Esophagus muscularis mucosa (tissue), 4 donors: ENCODE results near the gene PARD3B. TPM values are rescaled to one million over a fixed set of nuclear protein-coding genes. Genes with fewer than 3 reads are reported as not detected.

Experiments
- DNase-seq: peaks from one replicate; pipeline ENCODE4 v3.0.0-alpha.2; 2017; ENCODE audit errors: extremely low spot score
- H3K27ac ChIP-seq, 4 donors: fragments of 200-600 bp; sonication (generic); replicated peaks in 1 of 4; 1 replicate in 3 of 4; 2 replicates in 1 of 4; pipeline ENCODE4 v1.5.1; 2016 to 2019; ENCODE audit warnings: mild to moderate bottlenecking in 1 of 4
- H3K27me3 ChIP-seq, 4 donors: fragments of 200-600 bp; sonication (generic); one replicate each; pipeline versions ENCODE4 v1.5.1 to v1.6.0; 2016 to 2019
- H3K36me3 ChIP-seq, 4 donors: fragments of 200-600 bp; sonication (generic); one replicate each; pipeline ENCODE4 v1.5.1; 2016 to 2019
- H3K4me1 ChIP-seq, 4 donors: fragments of 200-600 bp; sonication (generic); one replicate each; pipeline ENCODE4 v1.5.1; 2016 to 2019
- H3K4me3 ChIP-seq, 4 donors: fragments of 200-600 bp; sonication (generic); 1 replicate in 2 of 4; 2 replicates in 2 of 4; pipeline ENCODE4 v1.5.1; 2016 to 2019; ENCODE audit warnings: mild to moderate bottlenecking in 4 of 4, moderate library complexity in 1 of 4
- H3K9me3 ChIP-seq, 4 donors: fragments of 200-600 bp; sonication (generic); 1 replicate in 3 of 4; 2 replicates in 1 of 4; pipeline ENCODE4 v1.5.1; 2016 to 2019
- CTCF ChIP-seq, 3 experiments: fragments of 200-600 bp in 2 of 3; fragments of 450-650 bp in 1 of 3; sonication (generic) in 2 of 3; IDR thresholded peaks; one replicate each; pipeline ENCODE4 v1.5.1; 2017 to 2019; ENCODE audit warnings: antibody characterized with exemption in 3 of 3, mild to moderate bottlenecking in 2 of 3, moderate library complexity in 1 of 3
- EP300 ChIP-seq: sonication (generic); formaldehyde crosslinking; IDR thresholded peaks from one replicate; pipeline ENCODE4 v1.6.1; 2017; ENCODE audit warnings: antibody characterized with exemption
- POLR2A ChIP-seq: fragments of 450-650 bp; IDR thresholded peaks from one replicate; pipeline ENCODE4 v1.6.1; 2017; ENCODE audit warnings: antibody characterized with exemption, moderate library complexity, mild to moderate bottlenecking, low read depth
- POLR2AphosphoS5 ChIP-seq, 2 donors: sonication (generic); formaldehyde crosslinking; IDR thresholded peaks; one replicate each; pipeline ENCODE4 v1.6.1; 2017; ENCODE audit warnings: antibody characterized with exemption in 2 of 2
- WGBS: methylation state at CpG from one replicate; pipeline ENCODE4 v1.1.5; 2018; 5-methylcytosine and 5-hydroxymethylcytosine counted together
- intact Hi-C: fragments of 100-400 bp; cut with DNase I; formaldehyde crosslinking; loops from one replicate; pipeline ENCODE4 v1.15.1; 2023
- total RNA-seq, 4 donors: library from RNA; depleted of rRNA; stranded (reverse); fragments of >200 nt; gene quantifications; one replicate each; pipeline versions ENCODE4 v1.1.0 to v1.2.1, GENCODE V29; 2016

The PARD3B gene
- total RNA-seq, 4 donors from 2014 or later, result 24.2 to 40.8 (median 32.5) TPM

GRCh38 chr2:204738721-204739120, 193.4 kb downstream of the PARD3B start:
- DNase-seq, result no peak
- Histone ChIP-seq H3K27me3 (no peaks in the 10 kb centered on the region), H3K36me3 (no peaks in the 10 kb centered on the region), H3K4me1 (no peaks in the 10 kb centered on the region), H3K27ac (no peak overlapping the region), H3K4me3 (no peak overlapping the region), H3K9me3 (peaks cover 0 to 12% (median 3%) of the 10 kb centered on the region in 4 donors)
- intact Hi-C loops, result no loop called here
- 75% methylated on average over 1 of the region's 1 CpG for WGBS
- TF ChIP-seq EP300 (no peak), POLR2A (no peak), POLR2AphosphoS5 (IDR thresholded peaks at IDR 0.05) (no peak), CTCF (IDR thresholded peaks at IDR 0.05) (no peak)

GRCh38 chr2:204743393-204743960, 198.2 kb downstream of the PARD3B start:
- H3K9me3 ChIP-seq, result peaks cover 0 to 7% (median 3%) of the 10 kb centered on the region in 4 donors
- H3K4me1 ChIP-seq, result no peaks in the 10 kb centered on the region
- no peak overlapping the region for H3K27ac ChIP-seq
- WGBS, result 66% methylated on average over 2 of the region's 2 CpGs
- DNase-seq, result no peak
- no peak overlapping the region for H3K4me3 ChIP-seq
- H3K36me3 ChIP-seq, result no peaks in the 10 kb centered on the region
- H3K27me3 ChIP-seq, result no peaks in the 10 kb centered on the region
- intact Hi-C loops, result no loop called here
- no peak for TF ChIP-seq EP300
- no peak for TF ChIP-seq POLR2AphosphoS5 (IDR thresholded peaks at IDR 0.05)
- no peak for TF ChIP-seq POLR2A
- no peak for TF ChIP-seq CTCF (IDR thresholded peaks at IDR 0.05)

- intact Hi-C loops, result no loop called here
- no peak overlapping the region for H3K27ac ChIP-seq
- no peaks in the 10 kb centered on the region for H3K4me1 ChIP-seq
- H3K9me3 ChIP-seq, result peaks cover 0 to 7% (median 3%) of the 10 kb centered on the region in 4 donors
- TF ChIP-seq EP300 (no peak), CTCF (IDR thresholded peaks at IDR 0.05) (no peak), POLR2AphosphoS5 (IDR thresholded peaks at IDR 0.05) (no peak), POLR2A (no peak)
- H3K4me3 ChIP-seq, result no peak overlapping the region
- H3K27me3 ChIP-seq, result no peaks in the 10 kb centered on the region
- no peak for DNase-seq
- H3K36me3 ChIP-seq, result no peaks in the 10 kb centered on the region
- 88% methylated on average over 2 of the region's 2 CpGs for WGBS
Observed at GRCh38 chr2:204744506-204744905, 199.2 kb downstream of the PARD3B start.

GRCh38 chr2:204748286-204748685, 203.0 kb downstream of the PARD3B start:
- H3K4me3 ChIP-seq, result no peak overlapping the region
- no peaks in the 10 kb centered on the region for H3K36me3 ChIP-seq
- no peaks in the 10 kb centered on the region for H3K4me1 ChIP-seq
- H3K27ac ChIP-seq, result no peak overlapping the region
- no peaks in the 10 kb centered on the region for H3K27me3 ChIP-seq
- no peak for TF ChIP-seq POLR2AphosphoS5 (IDR thresholded peaks at IDR 0.05)
- WGBS, result 84% methylated on average over 2 of the region's 2 CpGs
- DNase-seq, result no peak
- H3K9me3 ChIP-seq, result no peaks in the 10 kb centered on the region
- intact Hi-C loops, result no loop called here

- no peak overlapping the region for H3K4me3 ChIP-seq
- 92% methylated on average over 3 of the region's 3 CpGs for WGBS
- H3K4me1 ChIP-seq, result peaks cover 0 to 3% (median 0%) of the 10 kb centered on the region in 4 donors
- H3K27me3 ChIP-seq, result no peaks in the 10 kb centered on the region
- TF ChIP-seq EP300 (no peak), POLR2AphosphoS5 (IDR thresholded peaks at IDR 0.05) (no peak), POLR2A (no peak), CTCF (IDR thresholded peaks at IDR 0.05) (no peak)
- H3K9me3 ChIP-seq, result no peaks in the 10 kb centered on the region
- no peaks in the 10 kb centered on the region for H3K36me3 ChIP-seq
- DNase-seq, result no peak
- H3K27ac ChIP-seq, result no peak overlapping the region
- intact Hi-C loops, result no loop called here
Observed at GRCh38 chr2:204749319-204749718, 204.0 kb downstream of the PARD3B start.
